GM10266 (cell line): ENCODE results near the gene CHST11.

Experiments used
- DNase-seq: peaks from one replicate; pipeline ENCODE4 v3.0.0; 2012; ENCODE audit errors: extremely low spot score
- CTCF ChIP-seq: IDR thresholded peaks from 2 replicates; pipeline ENCODE4 v1.5.1; 2012; ENCODE audit warnings: mild to moderate bottlenecking, low read depth; ENCODE audit not compliant: control insufficient read depth, insufficient read depth; ENCODE audit errors: missing control alignments

Gene CHST11

GRCh38 chr12:104720339-104721038 lies 263.7 kb downstream of the CHST11 start:
- DNase-seq: peak; percentile 40
- no peak for TF ChIP-seq CTCF

- DNase-seq: no peak
- no peak for TF ChIP-seq CTCF
Measured at GRCh38 chr12:104721039-104721405, 264.3 kb downstream of the CHST11 start.

- DNase-seq: no peak
Measured at GRCh38 chr12:104721936-104722335, 265.2 kb downstream of the CHST11 start.

GRCh38 chr12:104722601-104723534 lies 266.1 kb downstream of the CHST11 start:
- DNase-seq: no peak
- no peak for TF ChIP-seq CTCF

More at GRCh38 chr12:104721936-104722335, 265.2 kb downstream of the CHST11 start:
- no peak for TF ChIP-seq CTCF

- TF ChIP-seq CTCF: no peak
- DNase-seq: no peak
Measured at GRCh38 chr12:104723895-104724294, 267.1 kb downstream of the CHST11 start.

DNA sequence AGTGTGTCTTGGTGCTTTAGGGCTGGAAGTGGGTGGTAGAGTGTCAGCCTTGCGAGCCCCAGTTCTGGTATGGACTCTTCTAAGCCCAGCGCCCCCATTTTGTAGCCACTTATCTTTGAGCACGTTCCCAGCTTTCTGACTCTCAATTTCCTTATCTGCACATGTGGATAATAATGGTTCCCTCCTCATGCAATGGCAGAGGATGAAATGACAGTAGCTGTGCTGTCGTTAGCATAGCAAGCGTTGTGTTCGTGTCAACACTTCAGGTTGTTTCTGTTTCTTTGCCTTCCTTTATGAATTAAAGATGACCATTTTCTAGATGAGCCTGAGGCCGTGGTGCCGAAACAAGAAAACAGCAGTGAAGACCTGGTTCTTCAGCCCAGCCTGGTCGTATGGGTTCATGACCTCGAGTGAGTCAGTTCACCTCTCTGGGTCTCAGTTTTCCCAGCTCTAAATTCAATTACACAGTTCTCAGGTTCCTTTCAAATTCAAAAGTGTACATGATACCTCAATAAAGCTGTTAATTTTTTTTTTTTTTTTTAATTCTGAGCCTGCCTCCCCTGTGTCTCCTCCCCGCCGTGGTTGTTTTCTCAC lies 268.3 kb downstream of the CHST11 start:
- no peak for DNase-seq
- no peak for TF ChIP-seq CTCF
